Testis (tissue), 3 donors: Measurements from ENCODE around the gene GRID2. TPM values are rescaled to one million over a fixed set of nuclear protein-coding genes. Genes with fewer than 3 reads are reported as not detected.
"Not testable (repeated sequence)": the region's sequence is repeated elsewhere in the genome, so short reads cannot be mapped to it uniquely, and the experiment has no call there.

Experiments used
- DNase-seq: peaks from one replicate; pipeline ENCODE4 v3.0.0-alpha.2; 2019
- H3K27ac ChIP-seq, 2 donors: fragments of 200-600 bp; sonication (generic); one replicate each; pipeline ENCODE4 v1.5.1; 2019
- H3K27me3 ChIP-seq: fragments of 200-600 bp; sonication (generic); one replicate; pipeline ENCODE4 v1.5.1; 2019
- H3K36me3 ChIP-seq: fragments of 200-600 bp; sonication (generic); one replicate; pipeline ENCODE4 v1.5.1; 2017; ENCODE audit warnings: low read depth; ENCODE audit errors: missing control alignments
- H3K4me1 ChIP-seq: fragments of 200-600 bp; sonication (generic); one replicate; pipeline ENCODE4 v1.5.1; 2019
- H3K4me3 ChIP-seq, 2 donors: fragments of 200-600 bp; sonication (generic); one replicate each; pipeline ENCODE4 v1.5.1; 2017 to 2019
- H3K9me3 ChIP-seq: fragments of 200-600 bp; sonication (generic); one replicate; pipeline ENCODE4 v1.5.1; 2017
- CTCF ChIP-seq, 3 experiments: fragments of 450-650 bp in 2 of 3; fragments of 200-600 bp in 1 of 3; sonication (generic) in 1 of 3; IDR thresholded peaks; one replicate each; pipeline ENCODE4 v1.5.1; 2016 to 2019; ENCODE audit warnings: antibody characterized with exemption in 3 of 3, mild to moderate bottlenecking in 2 of 3, moderate library complexity in 1 of 3
- POLR2A ChIP-seq: fragments of 450-650 bp; IDR thresholded peaks from one replicate; pipeline ENCODE4 v1.6.1; 2017; ENCODE audit warnings: antibody characterized with exemption, mild to moderate bottlenecking, moderate library complexity
- WGBS, 2 donors: methylation state at CpG; one replicate each; pipeline ENCODE4 v1.1.5; 2018; 5-methylcytosine and 5-hydroxymethylcytosine counted together
- intact Hi-C: fragments of 100-400 bp; cut with DNase I; formaldehyde crosslinking; loops from one replicate; pipeline ENCODE4 v1.15.1; 2023; ENCODE audit warnings: low total_unique reads
- polyA plus RNA-seq: library from polyadenylated mRNA; stranded (reverse); fragments of 350-450 nt; fragmentation: Illumina TruSeq; extraction: RNeasy Lipid Tissue Mini Kit (QIAGEN cat#74804); gene quantifications from one replicate; pipeline ENCODE4 v1.2.3, GENCODE V29; 2014; ENCODE audit warnings: low read depth, low replicate concordance; ENCODE audit not compliant: insufficient read depth
- total RNA-seq, 2 donors: library from RNA; depleted of rRNA; stranded (reverse); fragments of >200 nt; gene quantifications; one replicate each; pipeline ENCODE4 v1.2.3, GENCODE V29; 2016

The GRID2 gene
- total and polyA plus RNA-seq, 3 donors from 2014 or later: 27.1 to 34.6 (median 32.7) TPM

GRCh38 chr4:93671093-93671492 is 1367.3 kb downstream of the GRID2 start:
- Histone ChIP-seq H3K36me3 (no peaks in the 10 kb centered on the region), H3K9me3 (no peaks in the 10 kb centered on the region), H3K27ac (no peak overlapping the region), H3K4me3 (no peak overlapping the region), H3K27me3 (no peaks in the 10 kb centered on the region), H3K4me1 (no peaks in the 10 kb centered on the region)
- TF ChIP-seq POLR2A: no peak
- TF ChIP-seq CTCF (IDR thresholded peaks at IDR 0.05): no peak
- DNase-seq: no peak
- WGBS, 2 donors: 92 to 95% methylated on average over 3 of the region's 3 CpGs
- intact Hi-C loops: no loop called here

- H3K27ac ChIP-seq, H3K36me3 ChIP-seq, DNase-seq, intact Hi-C loops, H3K4me3 ChIP-seq, H3K27me3 ChIP-seq, H3K4me1 ChIP-seq, H3K9me3 ChIP-seq: not testable (repeated sequence)
- 85 to 91% methylated on average over 9 to 16 of the region's 16 CpGs for WGBS, 2 donors
Measured at GRCh38 chr4:93676937-93677336, 1373.2 kb downstream of the GRID2 start.

- Histone ChIP-seq H3K4me3 (no peak overlapping the region), H3K27me3 (no peaks in the 10 kb centered on the region), H3K36me3 (no peaks in the 10 kb centered on the region), H3K9me3 (no peaks in the 10 kb centered on the region), H3K27ac (no peak overlapping the region), H3K4me1 (no peaks in the 10 kb centered on the region)
- WGBS, 2 donors: 74 to 75% methylated on average over 3 of the region's 3 CpGs
- no peak for DNase-seq
- TF ChIP-seq POLR2A: no peak
- intact Hi-C loops: no loop called here
Measured at GRCh38 chr4:93684571-93684970, 1380.8 kb downstream of the GRID2 start.

- Histone ChIP-seq H3K27me3 (no peaks in the 10 kb centered on the region), H3K36me3 (no peaks in the 10 kb centered on the region), H3K4me1 (no peaks in the 10 kb centered on the region), H3K9me3 (no peaks in the 10 kb centered on the region), H3K27ac (no peak overlapping the region), H3K4me3 (no peak overlapping the region)
- no peak for DNase-seq
- TF ChIP-seq POLR2A (no peak), CTCF (IDR thresholded peaks at IDR 0.05) (no peak)
- intact Hi-C loops: no loop called here
Measured at GRCh38 chr4:93687304-93687703, 1383.5 kb downstream of the GRID2 start.

GRCh38 chr4:93688978-93689377 is 1385.2 kb downstream of the GRID2 start:
- intact Hi-C loops: no loop called here
- Histone ChIP-seq H3K4me1 (no peaks in the 10 kb centered on the region), H3K27me3 (no peaks in the 10 kb centered on the region), H3K36me3 (no peaks in the 10 kb centered on the region), H3K4me3 (no peak overlapping the region), H3K27ac (no peak overlapping the region), H3K9me3 (no peaks in the 10 kb centered on the region)
- 77 to 95% methylated on average over 4 of the region's 4 CpGs for WGBS, 2 donors
- no peak for DNase-seq
- no peak for TF ChIP-seq CTCF (IDR thresholded peaks at IDR 0.05)
- TF ChIP-seq POLR2A: no peak

- Histone ChIP-seq H3K4me1 (no peaks in the 10 kb centered on the region), H3K27ac (no peak overlapping the region), H3K9me3 (no peaks in the 10 kb centered on the region), H3K4me3 (no peak overlapping the region), H3K27me3 (no peaks in the 10 kb centered on the region), H3K36me3 (no peaks in the 10 kb centered on the region)
- intact Hi-C loops: no loop called here
- DNase-seq: no peak
- WGBS, 2 donors: 45 to 46% methylated on average over 3 of the region's 3 CpGs
- TF ChIP-seq CTCF (IDR thresholded peaks at IDR 0.05) (no peak), POLR2A (no peak)
Measured at GRCh38 chr4:93693141-93693540, 1389.4 kb downstream of the GRID2 start.
